ENCODE data around the gene ANKFN1. TPM values are rescaled to one million over a fixed set of nuclear protein-coding genes. Genes with fewer than 3 reads are reported as not detected.
"Not testable (repeated sequence)": the region's sequence is repeated elsewhere in the genome, so short reads cannot be mapped to it uniquely, and the experiment has no call there.

Gene ANKFN1
- total and polyA plus RNA-seq, 2 of the 13 experiments (the other 11 are each of a cell fraction or from before 2014, with no cell fraction given): not detected

GRCh38 chr17:56407086-56407485, 253.8 kb downstream of the ANKFN1 start:
- Histone ChIP-seq H3K4me2 (ENCODE audit: low read depth, low read length) (no peak overlapping the region), H3K4me1 (ENCODE audit: insufficient read depth, low read length) (no peaks in the 10 kb centered on the region), H3K27me3 (ENCODE audit: control insufficient read depth in 1 of 2, insufficient read depth in 2 of 2, low read length in 2 of 2) (no peaks in the 10 kb centered on the region), H4K20me1 (ENCODE audit: insufficient read depth, low read length) (no peaks in the 10 kb centered on the region), H3K4me3 (replicated peaks in 1 of 3; ENCODE audit: insufficient read depth in 1 of 3, low read depth in 2 of 3, low read length in 3 of 3) (no peak overlapping the region), H3K9me3 (ENCODE audit: low read length) (no peaks in the 10 kb centered on the region), H2AFZ (ENCODE audit: low read length) (no peak overlapping the region), H3K27ac (ENCODE audit: extremely low read length, insufficient read depth, low read length) (no peak overlapping the region), H3K9ac (ENCODE audit: insufficient read depth, low read depth, low read length) (no peak overlapping the region), H3K79me2 (ENCODE audit: insufficient read depth, low read length) (no peaks in the 10 kb centered on the region), H3K36me3 (replicated peaks in 1 of 2; ENCODE audit: control insufficient read depth in 1 of 2, insufficient read depth in 2 of 2, low read length in 2 of 2) (no peaks in the 10 kb centered on the region)
- no TSS peak for BruUV-seq (replicated peaks)
- no peak for TF ChIP-seq JARID2 (CRISPR knock-in tag; IDR thresholded peaks at IDR 0.05; ENCODE audit: insufficient replicate concordance)
- no peak for TF ChIP-seq SAFB2 (CRISPR knock-in tag; IDR thresholded peaks at IDR 0.05; ENCODE audit: borderline replicate concordance, low read depth)
- no peak for TF ChIP-seq CCAR2 (optimal IDR thresholded peaks at IDR 0.05; ENCODE audit: low read depth, low read length)
- TF ChIP-seq DR1 (CRISPR knock-in tag; IDR thresholded peaks at IDR 0.05): no peak
- TF ChIP-seq TGIF2 (CRISPR knock-in tag; IDR thresholded peaks at IDR 0.05): no peak
- no peak for TF ChIP-seq ZNF121 (CRISPR knock-in tag; IDR thresholded peaks at IDR 0.05)
- no peak for TF ChIP-seq PHF21A (CRISPR knock-in tag; IDR thresholded peaks at IDR 0.05)
- TF ChIP-seq SKIL (CRISPR knock-in tag; IDR thresholded peaks at IDR 0.05; ENCODE audit: borderline replicate concordance): no peak
- TF ChIP-seq ZNF33A (CRISPR knock-in tag; IDR thresholded peaks at IDR 0.05; ENCODE audit: borderline replicate concordance): no peak
- TF ChIP-seq ATM (IDR thresholded peaks at IDR 0.05; ENCODE audit: borderline replicate concordance): no peak
- TF ChIP-seq MTF1 (CRISPR knock-in tag; IDR thresholded peaks at IDR 0.05): no peak
- no peak for TF ChIP-seq ZNF44 (CRISPR knock-in tag; IDR thresholded peaks at IDR 0.05)
- TF ChIP-seq KLF12 (CRISPR knock-in tag; IDR thresholded peaks at IDR 0.05; ENCODE audit: borderline replicate concordance): no peak
- ATAC-seq: no peak
- no peak for FAIRE-seq
- WGBS (ENCODE audit: low lambda C conversion rate): 0% methylated on average over 1 of the region's 1 CpG
- in situ Hi-C loops (cut with HindIII; ENCODE audit: extremely low pct_ligation_motif_present, low pct_unique_long_range_greater_than_20kb): no loop called here
- ChIA-PET CTCF (ENCODE audit: low intra/inter-chr PET ratio, low total read pairs) (no interaction called here), POLR2A (no interaction called here)
- intact Hi-C loops (cut with micrococcal nuclease; ENCODE audit: unreplicated experiment): no loop called here
- no peak for DNase-seq (ENCODE audit: low spot score)

- DNase-seq (ENCODE audit: low spot score); FAIRE-seq; H4K20me1 ChIP-seq (ENCODE audit: insufficient read depth, low read length); H2AFZ ChIP-seq (ENCODE audit: low read length); H3K4me2 ChIP-seq (ENCODE audit: low read depth, low read length); BruUV-seq (replicated peaks); intact Hi-C loops (cut with micrococcal nuclease; ENCODE audit: unreplicated experiment); H3K4me1 ChIP-seq (ENCODE audit: insufficient read depth, low read length); POLR2A ChIA-PET; CTCF ChIA-PET (ENCODE audit: low intra/inter-chr PET ratio, low total read pairs); ATAC-seq; H3K4me3 ChIP-seq (replicated peaks in 1 of 3; ENCODE audit: insufficient read depth in 1 of 3, low read depth in 2 of 3, low read length in 3 of 3); in situ Hi-C loops (cut with HindIII; ENCODE audit: extremely low pct_ligation_motif_present, low pct_unique_long_range_greater_than_20kb); H3K27me3 ChIP-seq (ENCODE audit: control insufficient read depth in 1 of 2, insufficient read depth in 2 of 2, low read length in 2 of 2); H3K9ac ChIP-seq (ENCODE audit: insufficient read depth, low read depth, low read length); H3K36me3 ChIP-seq (replicated peaks in 1 of 2; ENCODE audit: control insufficient read depth in 1 of 2, insufficient read depth in 2 of 2, low read length in 2 of 2); H3K27ac ChIP-seq (ENCODE audit: extremely low read length, insufficient read depth, low read length); H3K9me3 ChIP-seq (ENCODE audit: low read length); H3K79me2 ChIP-seq (ENCODE audit: insufficient read depth, low read length): not testable (repeated sequence)
- 0% methylated on average over 2 of the region's 2 CpGs for WGBS (ENCODE audit: low lambda C conversion rate)
These were observed 259.1 kb downstream of the ANKFN1 start for GRCh38 chr17:56412356-56412755.

Measured in HepG2 (cell line).